ENCODE measurements around the gene HS3ST2. TPM values are rescaled to one million over a fixed set of nuclear protein-coding genes. Genes with fewer than 3 reads are reported as not detected.
A peak's percentile ranks its signal among the peaks of the same experiment; 100 is the strongest.

HS3ST2 gene
- total RNA-seq, 2 experiments from 2014 or later = not detected

DNA sequence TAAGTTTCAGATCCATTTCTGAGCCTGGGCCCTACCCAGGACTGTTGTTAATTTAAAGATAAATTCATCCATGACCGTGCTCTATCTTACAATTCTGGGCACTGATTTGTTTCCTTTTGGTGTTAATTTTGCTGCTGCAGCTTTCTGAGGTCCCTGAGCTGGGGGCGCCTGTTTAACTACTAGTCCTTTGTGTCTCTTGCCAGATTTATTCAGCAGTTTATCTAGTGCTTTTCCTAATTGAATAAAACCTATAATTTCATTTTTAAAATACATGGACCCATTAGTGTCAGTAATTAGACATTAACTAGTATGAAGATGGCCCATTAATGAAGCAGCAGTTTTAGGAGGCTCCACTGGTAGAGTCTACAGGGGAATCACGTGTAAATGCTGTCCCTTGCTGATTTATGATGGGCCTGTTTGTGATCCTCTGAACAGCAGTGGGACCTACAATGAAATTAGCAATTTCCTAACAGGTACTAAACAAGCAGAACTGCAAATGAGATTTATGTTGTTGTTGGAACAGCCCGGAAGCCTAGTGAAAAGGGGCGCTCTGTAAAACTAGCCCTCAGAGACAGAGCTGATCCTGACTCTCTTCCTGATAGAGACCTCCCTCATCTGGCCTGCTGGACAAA lies 54.7 kb downstream of the HS3ST2 start:
- Mint-ChIP-seq H3K27me3 (peaks cover 14% of the 10 kb centered on the region), H3K4me3 (no peak overlapping the region), H3K4me1 (no peaks in the 10 kb centered on the region), H3K9me3 (ENCODE audit: low read depth) (no peaks in the 10 kb centered on the region), H3K36me3 (no peaks in the 10 kb centered on the region), H3K27ac (no peak overlapping the region)
- DNase-seq = no peak
- CTCF ChIA-PET = no interaction called here
- no peak for ATAC-seq

DNA sequence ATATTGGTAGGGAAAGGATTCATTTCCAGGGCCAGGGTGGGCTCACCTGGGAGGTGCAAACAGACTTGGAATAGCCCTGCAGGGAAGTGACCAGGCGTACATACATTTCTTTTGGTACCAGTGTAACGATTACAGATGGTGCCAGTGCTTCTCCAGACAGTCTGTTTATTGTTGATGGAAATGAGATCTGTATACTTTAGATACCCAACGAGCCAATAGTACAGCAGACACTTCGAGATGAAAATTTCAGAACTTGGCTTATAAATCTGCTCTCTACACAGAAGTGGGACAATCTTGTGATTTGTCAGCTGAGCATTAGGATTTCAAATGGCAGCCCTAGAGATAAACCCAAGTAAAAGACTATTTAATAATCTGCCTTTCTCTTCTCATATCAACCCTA lies 57.9 kb downstream of the HS3ST2 start:
- CTCF ChIA-PET = no interaction called here
- Mint-ChIP-seq H3K27ac (no peak overlapping the region), H3K4me3 (no peak overlapping the region), H3K9me3 (ENCODE audit: low read depth) (no peaks in the 10 kb centered on the region), H3K36me3 (no peaks in the 10 kb centered on the region), H3K4me1 (no peaks in the 10 kb centered on the region), H3K27me3 (peaks cover 7% of the 10 kb centered on the region)
- ATAC-seq = no peak
- DNase-seq = no peak

DNA sequence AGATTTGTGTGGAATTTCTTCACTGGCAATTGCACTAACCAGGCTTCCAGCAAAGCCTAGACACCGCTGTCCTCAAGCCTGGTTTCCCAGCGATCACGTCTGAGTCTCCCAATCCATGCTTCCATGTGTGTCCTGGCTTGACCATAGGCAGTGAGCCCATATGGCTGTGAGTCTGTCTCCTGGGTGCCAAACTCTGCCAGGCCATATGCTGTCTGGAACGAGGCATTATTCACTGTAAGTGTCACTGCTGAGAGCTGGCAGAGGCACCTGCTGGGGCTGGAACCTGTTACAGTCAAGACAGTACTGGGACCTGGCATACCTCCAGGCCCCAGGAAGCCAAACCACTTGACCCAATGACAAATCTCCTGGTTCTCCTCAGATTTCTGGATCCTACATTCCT lies 60.4 kb downstream of the HS3ST2 start:
- CTCF ChIA-PET = no interaction called here
- no peaks in the 10 kb centered on the region for H3K9me3 Mint-ChIP-seq (ENCODE audit: low read depth)
- H3K27ac Mint-ChIP-seq = no peak overlapping the region
- no peak for DNase-seq
- H3K4me1 Mint-ChIP-seq = no peaks in the 10 kb centered on the region
- ATAC-seq = no peak
- no peaks in the 10 kb centered on the region for H3K36me3 Mint-ChIP-seq
- H3K4me3 Mint-ChIP-seq = no peak overlapping the region
- peaks cover 12% of the 10 kb centered on the region for H3K27me3 Mint-ChIP-seq

DNA sequence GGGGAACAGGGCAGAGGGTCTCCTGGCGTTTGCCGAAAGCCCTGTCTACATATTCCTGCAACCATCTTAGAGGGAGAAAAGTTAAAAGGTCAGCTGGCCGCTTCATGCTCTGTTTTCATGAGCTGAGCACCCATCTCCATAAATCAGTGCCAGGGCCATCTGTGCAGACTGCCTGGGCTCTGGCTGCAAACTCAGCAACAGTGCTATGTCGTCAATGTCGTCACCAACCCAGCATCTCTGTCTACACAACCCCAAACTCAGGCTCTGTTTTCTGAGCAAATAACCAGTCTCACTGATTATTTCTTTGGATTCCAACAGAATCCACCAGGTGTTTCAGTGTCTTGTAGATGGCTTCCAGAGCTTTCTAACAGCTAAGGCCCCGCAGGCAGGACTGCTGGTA lies 65.0 kb downstream of the HS3ST2 start:
- Mint-ChIP-seq H3K27ac (no peak overlapping the region), H3K36me3 (no peaks in the 10 kb centered on the region), H3K9me3 (ENCODE audit: low read depth) (no peaks in the 10 kb centered on the region), H3K4me1 (no peaks in the 10 kb centered on the region), H3K27me3 (peaks cover 17% of the 10 kb centered on the region), H3K4me3 (no peak overlapping the region)
- CTCF ChIA-PET = no interaction called here
- ATAC-seq (no peak), DNase-seq (no peak)

DNA sequence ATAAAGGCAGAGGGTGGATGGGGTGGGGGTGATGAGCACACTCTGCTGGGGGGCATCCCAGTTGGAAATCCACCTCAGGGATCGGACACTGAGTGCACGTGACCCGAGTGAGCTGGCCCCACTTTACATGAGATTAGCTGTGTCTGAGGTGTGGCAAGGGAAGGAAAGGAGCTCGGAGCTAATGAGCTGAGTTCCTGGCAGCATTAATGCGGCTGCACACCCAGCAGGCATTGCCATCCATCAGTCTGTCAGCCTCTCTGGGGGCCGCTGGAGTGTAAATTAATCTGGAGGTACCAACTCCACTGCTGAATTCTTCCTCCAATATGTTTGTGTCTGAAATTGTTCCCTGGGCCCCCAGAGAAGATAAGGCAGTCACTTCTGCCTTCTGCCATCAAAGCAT lies 65.5 kb downstream of the HS3ST2 start:
- CTCF ChIA-PET = no interaction called here
- DNase-seq (no peak), ATAC-seq (no peak)
- no peak overlapping the region for H3K4me3 Mint-ChIP-seq
- no peaks in the 10 kb centered on the region for H3K9me3 Mint-ChIP-seq (ENCODE audit: low read depth)
- H3K27ac Mint-ChIP-seq = no peak overlapping the region
- H3K4me1 Mint-ChIP-seq = no peaks in the 10 kb centered on the region
- peaks cover 17% of the 10 kb centered on the region for H3K27me3 Mint-ChIP-seq
- no peaks in the 10 kb centered on the region for H3K36me3 Mint-ChIP-seq

DNA sequence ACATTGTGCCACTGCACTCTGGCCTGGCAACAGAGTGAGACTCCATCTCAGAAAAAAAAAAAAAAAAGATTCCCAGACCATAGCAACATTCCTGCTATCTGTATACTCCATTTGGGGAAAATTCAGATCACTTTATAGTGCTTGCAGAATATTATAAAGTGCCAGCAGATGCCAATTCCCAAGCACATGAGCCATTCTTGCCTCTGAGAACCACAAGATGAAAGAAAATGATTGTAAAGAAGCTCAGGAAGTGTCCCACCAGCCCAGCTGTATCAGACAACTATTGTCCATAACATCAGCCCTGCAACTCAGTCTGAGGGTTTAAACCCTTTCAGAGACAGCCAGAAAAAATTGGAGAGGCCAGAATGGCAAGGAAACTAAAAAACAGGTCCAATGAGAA lies 69.0 kb downstream of the HS3ST2 start:
- no peaks in the 10 kb centered on the region for H3K9me3 Mint-ChIP-seq (ENCODE audit: low read depth)
- no peak overlapping the region for H3K27ac Mint-ChIP-seq
- no peaks in the 10 kb centered on the region for H3K4me1 Mint-ChIP-seq
- no peaks in the 10 kb centered on the region for H3K36me3 Mint-ChIP-seq
- no peak for DNase-seq
- CTCF ChIA-PET = no interaction called here
- H3K27me3 Mint-ChIP-seq = peaks cover 17% of the 10 kb centered on the region
- no peak for ATAC-seq
- H3K4me3 Mint-ChIP-seq = no peak overlapping the region

DNA sequence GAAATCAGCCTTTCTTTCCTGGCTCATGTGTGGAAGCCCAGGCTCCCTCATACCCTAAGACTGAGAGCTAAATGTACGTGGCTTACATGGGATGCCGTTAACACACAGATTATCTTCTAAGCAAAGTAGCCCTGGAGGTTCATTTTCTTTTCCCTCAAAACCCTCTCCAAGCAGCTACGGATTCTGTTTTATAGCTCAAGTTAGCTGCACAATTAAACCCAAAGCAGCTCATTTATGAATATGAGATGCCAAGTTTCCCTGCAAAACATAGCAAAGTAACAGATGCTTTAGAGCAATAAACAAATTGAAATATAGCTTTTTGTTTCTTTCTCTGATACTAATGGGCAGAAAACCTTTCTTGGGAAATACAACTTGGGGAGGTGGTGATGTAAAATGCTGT lies 72.0 kb downstream of the HS3ST2 start:
- ATAC-seq (no peak), DNase-seq (no peak)
- no peaks in the 10 kb centered on the region for H3K36me3 Mint-ChIP-seq
- H3K9me3 Mint-ChIP-seq (ENCODE audit: low read depth) = no peaks in the 10 kb centered on the region
- peaks cover 10% of the 10 kb centered on the region for H3K27me3 Mint-ChIP-seq
- no peak overlapping the region for H3K4me3 Mint-ChIP-seq
- H3K4me1 Mint-ChIP-seq = no peaks in the 10 kb centered on the region
- no peak overlapping the region for H3K27ac Mint-ChIP-seq
- CTCF ChIA-PET = interaction anchor here (1.0 kb wide), 1 partner anchor 11 kb away, joined by 3 read pairs; no protein-coding TSS in a partner anchor

DNA sequence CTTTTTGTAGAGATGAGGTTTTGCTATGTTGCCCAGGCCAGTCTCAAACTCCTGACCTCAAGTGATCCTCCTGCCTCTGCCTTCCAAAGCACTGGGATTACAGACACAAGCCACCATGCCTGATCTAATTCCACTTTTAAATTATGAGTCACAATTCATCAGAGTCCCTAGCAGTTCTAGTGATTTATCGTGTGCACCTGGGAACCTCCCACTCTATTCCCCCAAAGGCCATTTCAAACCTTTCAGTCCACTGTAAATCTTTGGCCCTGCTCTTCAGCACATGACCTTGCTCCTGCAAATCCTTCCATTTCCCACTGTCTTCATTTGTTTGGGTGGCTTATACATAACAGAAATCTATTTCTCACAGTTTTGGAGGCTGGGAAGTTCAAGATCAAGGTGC lies 73.0 kb downstream of the HS3ST2 start:
- H3K27me3 Mint-ChIP-seq = peaks cover 5% of the 10 kb centered on the region

DNA sequence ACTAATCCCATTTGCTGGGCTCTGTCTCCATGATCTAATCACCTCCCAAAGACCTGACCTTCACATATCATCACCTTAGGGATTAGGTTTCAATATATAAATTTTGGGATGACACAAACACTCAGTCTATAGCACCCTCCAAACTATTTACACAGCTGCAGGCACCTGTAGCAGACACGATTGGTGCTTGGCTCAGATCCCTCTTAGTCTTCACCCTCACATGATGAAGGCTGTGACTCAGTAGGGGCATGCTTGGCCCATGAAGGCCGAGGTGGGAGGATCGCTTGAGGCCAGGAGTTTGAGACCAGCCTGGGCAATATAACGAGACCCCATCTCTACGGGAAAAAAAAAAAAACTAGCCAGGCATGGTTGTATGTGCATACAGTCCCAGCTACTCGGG lies 73.5 kb downstream of the HS3ST2 start:
- H3K27ac Mint-ChIP-seq = no peak overlapping the region
- CTCF ChIA-PET = no interaction called here
- DNase-seq (no peak), ATAC-seq (no peak)
- no peak overlapping the region for H3K4me3 Mint-ChIP-seq
- no peaks in the 10 kb centered on the region for H3K36me3 Mint-ChIP-seq
- no peaks in the 10 kb centered on the region for H3K9me3 Mint-ChIP-seq (ENCODE audit: low read depth)
- H3K27me3 Mint-ChIP-seq = peaks cover 5% of the 10 kb centered on the region
- H3K4me1 Mint-ChIP-seq = no peaks in the 10 kb centered on the region

More for the DNA sequence above, 73.0 kb downstream of the HS3ST2 start:
- no peak for DNase-seq
- no peak for ATAC-seq
- CTCF ChIA-PET = no interaction called here
- H3K4me3 Mint-ChIP-seq = no peak overlapping the region
- no peaks in the 10 kb centered on the region for H3K36me3 Mint-ChIP-seq
- no peak overlapping the region for H3K27ac Mint-ChIP-seq
- H3K9me3 Mint-ChIP-seq (ENCODE audit: low read depth) = no peaks in the 10 kb centered on the region
- no peaks in the 10 kb centered on the region for H3K4me1 Mint-ChIP-seq

DNA sequence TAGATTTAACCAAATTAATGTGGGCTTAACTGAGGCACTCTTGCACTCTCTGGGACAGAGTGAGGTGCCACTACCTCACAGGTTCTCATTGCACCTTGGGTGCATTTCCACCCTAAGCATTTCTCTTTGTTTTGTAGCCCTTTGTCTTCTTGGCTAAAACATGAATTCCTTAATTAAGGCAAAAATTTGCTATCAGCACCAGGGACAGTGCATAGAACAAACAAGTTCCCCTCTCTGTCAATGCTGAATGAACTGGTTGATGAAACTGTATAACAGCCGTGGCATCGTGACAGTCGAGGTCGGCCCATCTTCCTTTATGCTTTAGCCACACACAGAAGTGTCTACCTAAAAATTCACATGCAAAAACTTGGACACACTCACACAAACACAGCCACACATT lies 74.8 kb downstream of the HS3ST2 start:
- no peaks in the 10 kb centered on the region for H3K9me3 Mint-ChIP-seq (ENCODE audit: low read depth)

DNA sequence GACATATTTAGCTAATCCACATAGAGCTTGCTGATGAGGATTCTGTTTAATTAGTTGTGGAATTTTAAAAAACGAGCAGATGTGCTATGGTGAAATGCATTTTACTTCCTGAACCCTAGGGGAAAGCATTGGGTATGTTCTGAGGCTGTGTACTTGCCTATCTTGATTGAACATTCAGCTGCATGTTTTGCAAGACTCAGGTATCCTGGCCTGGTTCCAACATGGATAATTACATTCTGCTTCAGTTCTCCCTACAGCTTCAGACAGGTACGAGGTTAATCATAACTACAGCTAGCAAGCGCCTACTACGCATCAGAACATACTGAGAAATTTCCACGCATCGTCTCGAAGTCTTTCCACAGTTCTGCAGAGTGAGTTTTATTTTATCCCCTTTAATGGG lies 77.0 kb downstream of the HS3ST2 start:
- Mint-ChIP-seq H3K27ac (no peak overlapping the region), H3K4me1 (no peaks in the 10 kb centered on the region), H3K27me3 (peaks cover 2% of the 10 kb centered on the region), H3K36me3 (no peaks in the 10 kb centered on the region), H3K4me3 (no peak overlapping the region), H3K9me3 (ENCODE audit: low read depth) (no peaks in the 10 kb centered on the region)
- DNase-seq (no peak), ATAC-seq (no peak)
- CTCF ChIA-PET = no interaction called here

More for the DNA sequence above, 74.8 kb downstream of the HS3ST2 start:
- ATAC-seq (no peak), DNase-seq (no peak)
- no peaks in the 10 kb centered on the region for H3K4me1 Mint-ChIP-seq
- peaks cover 2% of the 10 kb centered on the region for H3K27me3 Mint-ChIP-seq
- H3K4me3 Mint-ChIP-seq = no peak overlapping the region
- H3K27ac Mint-ChIP-seq = no peak overlapping the region
- CTCF ChIA-PET = no interaction called here
- no peaks in the 10 kb centered on the region for H3K36me3 Mint-ChIP-seq

DNA sequence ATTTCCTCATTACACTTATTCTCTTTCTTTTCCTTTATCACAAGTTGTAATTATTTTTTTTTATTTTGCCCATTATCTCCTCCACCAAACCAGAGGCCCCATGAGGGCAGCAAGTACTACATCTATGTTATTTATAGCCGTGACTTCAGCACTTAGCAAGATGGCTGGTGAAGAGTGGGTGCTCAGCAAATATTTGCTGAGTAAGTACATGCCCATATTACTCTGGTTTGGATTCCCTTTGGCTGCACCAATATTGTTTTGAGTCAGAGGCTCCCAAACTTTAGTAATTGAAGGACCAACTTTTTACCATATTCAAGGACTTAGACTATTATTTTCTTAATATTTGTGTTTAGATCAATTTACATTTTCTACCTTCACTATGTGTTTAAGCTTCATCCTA lies 83.2 kb downstream of the HS3ST2 start:
- no peak overlapping the region for H3K27ac Mint-ChIP-seq
- H3K4me1 Mint-ChIP-seq = no peaks in the 10 kb centered on the region
- H3K36me3 Mint-ChIP-seq = no peaks in the 10 kb centered on the region
- H3K27me3 Mint-ChIP-seq = peaks cover 14% of the 10 kb centered on the region
- no peak overlapping the region for H3K4me3 Mint-ChIP-seq
- ATAC-seq (no peak), DNase-seq (no peak)
- CTCF ChIA-PET = no interaction called here
- no peaks in the 10 kb centered on the region for H3K9me3 Mint-ChIP-seq (ENCODE audit: low read depth)

DNA sequence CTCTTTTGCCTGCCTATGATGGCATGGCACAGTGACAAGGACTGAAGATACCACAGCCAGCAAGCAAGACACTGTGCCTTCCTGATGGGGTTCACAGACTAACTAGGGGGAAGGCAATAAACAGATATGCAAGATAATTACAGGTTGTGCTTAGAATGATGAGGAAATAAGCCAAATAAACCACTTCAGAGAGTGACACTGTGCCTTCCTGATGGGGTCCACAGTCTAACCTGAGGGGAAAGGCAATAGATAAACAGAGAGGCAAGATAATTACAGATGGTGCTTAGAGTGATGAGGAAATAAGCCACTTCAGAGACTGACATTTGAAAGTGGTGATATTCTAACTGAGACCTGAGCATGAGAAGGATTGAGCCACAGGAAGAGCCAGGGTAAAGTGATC lies 84.2 kb downstream of the HS3ST2 start:
- no peaks in the 10 kb centered on the region for H3K4me1 Mint-ChIP-seq
- no peak for DNase-seq
- ATAC-seq = no peak
- no peaks in the 10 kb centered on the region for H3K36me3 Mint-ChIP-seq
- no peaks in the 10 kb centered on the region for H3K9me3 Mint-ChIP-seq (ENCODE audit: low read depth)
- no peak overlapping the region for H3K4me3 Mint-ChIP-seq
- no peak overlapping the region for H3K27ac Mint-ChIP-seq
- CTCF ChIA-PET = no interaction called here
- peaks cover 18% of the 10 kb centered on the region for H3K27me3 Mint-ChIP-seq

DNA sequence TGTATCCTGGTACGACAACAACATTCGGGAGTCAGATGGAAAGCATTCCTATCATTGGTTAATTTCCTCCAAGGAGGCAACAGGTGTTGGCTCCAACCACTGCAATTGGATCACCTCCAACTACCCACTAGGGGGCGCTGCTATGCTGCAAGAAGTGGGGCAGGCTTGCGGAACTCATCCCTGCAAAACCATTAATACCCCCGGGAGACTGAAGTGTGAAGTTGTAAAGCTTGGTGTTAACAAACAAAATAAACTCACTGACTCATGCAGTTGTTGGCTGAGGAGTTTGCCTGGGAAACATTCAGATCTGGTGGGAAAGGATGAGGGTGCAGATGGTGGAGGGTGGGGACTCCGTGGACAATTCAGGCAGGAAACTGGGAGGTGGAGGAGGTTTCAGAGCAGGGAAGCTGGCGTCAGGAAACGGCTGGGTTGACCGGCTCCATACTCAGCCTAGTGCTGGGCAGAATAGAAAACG lies 84.9 kb downstream of the HS3ST2 start:
- CTCF ChIA-PET = interaction anchor here (0.9 to 1.9 kb wide), 2 partner anchors 149 to 537 kb away, joined by 3 to 5 read pairs; no protein-coding TSS in a partner anchor
- no peaks in the 10 kb centered on the region for H3K36me3 Mint-ChIP-seq

More for the DNA sequence above, 84.9 kb downstream of the HS3ST2 start:
- DNase-seq (peak; percentile 54), ATAC-seq (no peak)
- Mint-ChIP-seq H3K27ac (no peak overlapping the region), H3K9me3 (ENCODE audit: low read depth) (no peaks in the 10 kb centered on the region), H3K4me3 (no peak overlapping the region), H3K4me1 (no peaks in the 10 kb centered on the region), H3K27me3 (peaks cover 18% of the 10 kb centered on the region)
